HG03521 (cell line): ENCODE results near the gene C14orf119.

Experiments used
- ATAC-seq: cut with Tn5 transposase; IDR thresholded peaks from one replicate; pipeline ENCODE4 v1.9.1; 2021; ENCODE audit warnings: mild to moderate bottlenecking, moderate library complexity; ENCODE audit not compliant: unreplicated experiment

Gene C14orf119

DNA sequence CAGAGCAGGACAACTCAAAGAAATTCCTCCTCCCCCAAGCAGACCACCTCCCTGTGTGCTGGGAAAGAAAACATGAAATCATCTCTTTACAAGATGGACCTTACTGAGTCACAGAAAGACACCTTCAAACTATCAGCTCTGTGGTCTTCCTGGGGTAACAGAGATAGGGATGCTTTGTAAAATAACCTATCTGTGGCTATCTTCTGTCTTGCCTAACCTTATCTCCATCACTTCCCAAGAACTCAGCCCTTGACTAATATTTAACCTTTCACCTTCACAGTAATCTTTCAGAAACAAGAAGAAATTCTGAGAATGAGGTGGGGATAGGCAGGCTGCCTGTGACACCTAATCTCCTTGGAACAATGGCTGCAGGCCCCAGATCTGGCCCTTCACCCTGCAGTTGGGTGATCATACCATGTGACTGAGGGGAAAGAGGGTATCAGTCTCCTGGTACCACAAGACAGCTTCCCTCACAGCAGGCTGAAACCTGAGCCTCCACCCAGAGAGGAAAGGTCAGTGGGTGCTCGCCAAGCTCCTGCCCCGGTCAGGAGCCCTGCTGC is 51.1 kb downstream of the C14orf119 start:
- ATAC-seq: no peak

DNA sequence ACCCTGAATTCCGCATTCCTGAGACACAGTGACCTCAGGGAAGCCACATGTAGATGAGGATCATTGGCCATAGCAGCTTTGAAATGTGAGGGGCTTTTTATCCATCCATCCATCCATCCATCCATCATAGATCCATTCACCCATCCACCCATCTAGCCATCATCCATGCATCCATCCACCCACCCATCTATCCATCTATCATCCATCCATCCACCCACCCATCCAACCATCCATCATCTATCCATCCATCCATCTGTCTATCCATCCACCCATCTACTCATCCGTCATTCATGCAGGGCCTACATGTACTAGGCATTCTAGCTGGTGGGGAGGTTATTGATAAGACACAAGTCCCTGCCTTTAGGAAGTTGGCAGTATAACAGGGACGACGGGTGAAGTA is 51.7 kb downstream of the C14orf119 start:
- no peak for ATAC-seq

DNA sequence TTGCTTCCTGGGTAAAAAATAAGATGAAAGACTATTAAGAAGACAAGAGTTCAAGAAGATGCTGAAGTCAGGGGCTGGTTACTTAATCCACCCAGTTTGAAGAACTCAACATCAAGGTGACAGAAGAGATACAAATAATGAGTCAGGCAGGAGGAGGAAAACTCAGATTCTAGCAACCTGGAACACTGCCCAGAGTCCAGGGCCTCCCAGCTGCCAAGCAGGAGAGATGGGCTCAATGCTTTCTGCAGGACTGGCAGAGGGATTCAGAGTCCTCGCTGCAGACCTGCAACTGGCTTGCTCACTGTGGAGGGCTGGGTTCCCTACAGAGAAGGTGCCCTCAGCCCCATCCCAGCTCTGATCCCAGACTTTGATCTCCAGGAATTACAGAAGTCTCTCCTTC is 52.4 kb downstream of the C14orf119 start:
- no peak for ATAC-seq

DNA sequence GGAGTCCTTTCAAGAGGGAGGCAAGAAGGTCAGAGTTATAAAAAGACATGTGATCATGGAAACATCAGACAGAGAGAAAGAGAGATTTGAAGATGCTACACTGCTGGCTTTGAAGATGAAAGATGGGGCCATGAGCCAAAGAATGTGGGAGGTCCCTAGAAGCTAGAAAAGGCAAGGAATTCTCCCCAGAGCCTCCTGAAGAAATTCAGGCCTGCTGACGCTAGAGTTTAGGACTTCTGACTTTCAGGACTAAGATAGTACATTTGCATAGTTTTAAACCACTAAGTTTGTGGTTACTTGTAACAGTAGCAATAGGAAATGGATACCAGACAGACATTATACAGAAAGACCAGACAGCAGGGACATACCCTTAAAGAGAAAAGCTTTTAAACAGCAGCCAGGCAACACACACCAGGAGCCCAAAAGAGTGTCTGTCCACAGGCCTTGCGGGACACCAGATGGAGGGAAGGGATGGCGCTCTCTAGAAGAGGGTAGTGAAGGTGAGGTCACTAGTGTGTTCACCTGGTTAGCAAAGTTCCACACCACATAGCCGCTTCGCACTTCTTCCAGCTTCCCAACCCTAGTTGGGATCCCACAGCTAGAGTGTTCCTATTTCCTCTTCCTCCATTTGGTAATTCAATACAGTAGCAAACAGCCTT is 53.4 kb downstream of the C14orf119 start:
- no peak for ATAC-seq

DNA sequence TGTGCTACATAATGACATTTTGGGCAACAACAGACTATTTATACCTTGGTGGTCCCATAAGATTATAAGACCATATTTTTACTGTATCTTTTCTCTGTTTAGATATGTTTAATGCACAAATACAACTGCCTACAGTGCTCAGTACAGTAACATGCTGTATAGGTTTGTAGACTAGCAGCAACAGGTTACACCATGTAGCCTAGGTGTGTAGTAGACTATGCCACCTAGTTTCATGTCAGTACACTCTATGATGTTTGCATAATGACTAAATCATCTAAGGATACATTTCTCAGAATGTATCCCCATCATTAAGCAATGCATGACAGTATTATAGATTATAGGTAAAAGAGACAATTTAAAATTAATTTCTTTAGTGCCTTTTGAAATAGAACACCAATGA is 54.4 kb downstream of the C14orf119 start:
- no peak for ATAC-seq
